HG02678 (cell line): Measurements from ENCODE around the gene FOXP1.

ENCODE experiments used
- ATAC-seq: cut with Tn5 transposase; IDR thresholded peaks from one replicate; pipeline ENCODE4 v1.9.1; 2021; ENCODE audit warnings: mild to moderate bottlenecking, moderate library complexity; ENCODE audit not compliant: unreplicated experiment

Gene FOXP1

GRCh38 chr3:71288269-71288930 is 295.1 kb downstream of the FOXP1 start:
- no peak for ATAC-seq

GRCh38 chr3:71285086-71285485 is 298.4 kb downstream of the FOXP1 start:
- ATAC-seq: no peak

GRCh38 chr3:71282976-71283375 is 300.6 kb downstream of the FOXP1 start:
- ATAC-seq: no peak

GRCh38 chr3:71281280-71281679 is 302.2 kb downstream of the FOXP1 start:
- no peak for ATAC-seq

- no peak for ATAC-seq
Observed at GRCh38 chr3:71277341-71277740, 306.2 kb downstream of the FOXP1 start.

GRCh38 chr3:71276531-71276930 is 307.0 kb downstream of the FOXP1 start:
- ATAC-seq: no peak

- ATAC-seq: no peak
Observed at GRCh38 chr3:71273453-71273852, 310.1 kb downstream of the FOXP1 start.

GRCh38 chr3:71271596-71271995 is 311.9 kb downstream of the FOXP1 start:
- ATAC-seq: no peak

- ATAC-seq: no peak
Observed at GRCh38 chr3:71269906-71270305, 313.6 kb downstream of the FOXP1 start.

- no peak for ATAC-seq
Observed at GRCh38 chr3:71268462-71268999, 315.0 kb downstream of the FOXP1 start.

- ATAC-seq: no peak
Observed at GRCh38 chr3:71266875-71267274, 316.7 kb downstream of the FOXP1 start.

- no peak for ATAC-seq
Observed at GRCh38 chr3:71265365-71265915, 318.1 kb downstream of the FOXP1 start.

- no peak for ATAC-seq
Observed at GRCh38 chr3:71264840-71265239, 318.7 kb downstream of the FOXP1 start.

GRCh38 chr3:71262364-71263265 is 320.9 kb downstream of the FOXP1 start:
- ATAC-seq: no peak

GRCh38 chr3:71260782-71261181 is 322.7 kb downstream of the FOXP1 start:
- ATAC-seq: peak; percentile 68

GRCh38 chr3:71258526-71258925 is 325.0 kb downstream of the FOXP1 start:
- ATAC-seq: no peak

GRCh38 chr3:71258116-71258515 is 325.4 kb downstream of the FOXP1 start:
- ATAC-seq: no peak

- no peak for ATAC-seq
Observed at GRCh38 chr3:71255498-71255897, 328.0 kb downstream of the FOXP1 start.

GRCh38 chr3:71254281-71255057 is 329.1 kb downstream of the FOXP1 start:
- ATAC-seq: no peak

- no peak for ATAC-seq
Observed at GRCh38 chr3:71253169-71253568, 330.4 kb downstream of the FOXP1 start.

GRCh38 chr3:71252466-71252865 is 331.1 kb downstream of the FOXP1 start:
- ATAC-seq: no peak
